Esophagus (tissue), 2 donors: ENCODE results near the gene KRTAP4-16. TPM values are rescaled to one million over a fixed set of nuclear protein-coding genes. Genes with fewer than 3 reads are reported as not detected.
"Not testable (repeated sequence)": the region's sequence is repeated elsewhere in the genome, so short reads cannot be mapped to it uniquely, and the experiment has no call there.

ENCODE experiments used
- H3K27ac ChIP-seq, 2 donors: one replicate each; pipeline ENCODE4 v1.5.1; 2013; ENCODE audit warnings: low read depth in 2 of 2, mild to moderate bottlenecking in 2 of 2, inconsistent platforms in 1 of 2, low read length in 1 of 2, moderate library complexity in 1 of 2
- H3K27me3 ChIP-seq, 2 donors: one replicate each; pipeline ENCODE4 v1.6.1; 2013; ENCODE audit warnings: low read length in 2 of 2, control low read depth in 1 of 2, mild to moderate bottlenecking in 1 of 2; ENCODE audit not compliant: insufficient read depth in 2 of 2, control insufficient read depth in 1 of 2
- H3K36me3 ChIP-seq, 2 donors: one replicate each; pipeline ENCODE4 v1.6.1; 2013; ENCODE audit warnings: low read length in 1 of 2; ENCODE audit not compliant: control insufficient read depth in 2 of 2, insufficient read depth in 2 of 2
- H3K4me1 ChIP-seq, 2 donors: one replicate each; pipeline ENCODE4 v1.6.1; 2013; ENCODE audit warnings: low read length in 1 of 2; ENCODE audit not compliant: control insufficient read depth in 2 of 2, insufficient read depth in 2 of 2
- H3K4me3 ChIP-seq, 2 donors: one replicate each; pipeline ENCODE4 v1.5.1; 2013; ENCODE audit warnings: low read length in 2 of 2, mild to moderate bottlenecking in 2 of 2, low read depth in 1 of 2, moderate library complexity in 1 of 2
- H3K9me3 ChIP-seq, 2 donors: one replicate each; pipeline ENCODE4 v1.6.1; 2013; ENCODE audit warnings: mild to moderate bottlenecking in 2 of 2, low read depth in 1 of 2, low read length in 1 of 2, moderate library complexity in 1 of 2; ENCODE audit not compliant: control insufficient read depth in 2 of 2, insufficient read depth in 1 of 2
- WGBS, 2 donors: extraction: QIAGEN DNeasy Blood & Tissue Kit; methylation state at CpG; one replicate each; pipeline ENCODE4 v1.1.7; 2013; 5-methylcytosine and 5-hydroxymethylcytosine counted together
- polyA plus RNA-seq, 2 donors: library from polyadenylated mRNA; stranded (reverse); fragments of 200-250 nt; gene quantifications; one replicate each; pipeline ENCODE4 v1.2.3, GENCODE V29; 2013
- donor health status: healthy with polysubstance abuse.
- donor health status: Bipolar disorder and iron deficiency.

The KRTAP4-16 gene
- polyA plus RNA-seq = not detected

- Histone ChIP-seq H3K27ac (no peak within 1 kb of the TSS), H3K36me3 (no peaks in the 10 kb centered on the region), H3K9me3 (no peaks in the 10 kb centered on the region), H3K4me3 (no peak within 1 kb of the TSS), H3K4me1 (no peaks in the 10 kb centered on the region), H3K27me3 (no peaks in the 10 kb centered on the region)
- 60 to 74% methylated on average over 8 to 10 of the region's 10 CpGs for WGBS, 2 donors
Measured at GRCh38 chr17:41101586-41102259, at the start of gene KRTAP4-16. TSS of gene KRTAP4-16 (minus strand) at chr17:41102209. CDS start at chr17:41102209, 0 bp downstream.

GRCh38 chr17:41151525-41151924 is 49.5 kb upstream of the KRTAP4-16 start:
- Histone ChIP-seq H3K36me3 (no peaks in the 10 kb centered on the region), H3K27ac (no peak overlapping the region), H3K9me3 (no peaks in the 10 kb centered on the region), H3K27me3 (peaks cover 0 to 3% of the 10 kb centered on the region in 2 donors), H3K4me1 (no peaks in the 10 kb centered on the region), H3K4me3 (no peak overlapping the region)
- 78 to 85% methylated on average over 2 of the region's 2 CpGs for WGBS, 2 donors

- Histone ChIP-seq H3K27me3 (peaks cover 0 to 3% of the 10 kb centered on the region in 2 donors), H3K9me3 (no peaks in the 10 kb centered on the region), H3K27ac (no peak overlapping the region), H3K4me3 (no peak overlapping the region), H3K4me1 (no peaks in the 10 kb centered on the region), H3K36me3 (no peaks in the 10 kb centered on the region)
- WGBS, 2 donors = 82 to 88% methylated on average over 4 of the region's 4 CpGs
Measured at GRCh38 chr17:41150026-41150425, 48.0 kb upstream of the KRTAP4-16 start.

- Histone ChIP-seq H3K27me3 (peaks cover 0 to 3% of the 10 kb centered on the region in 2 donors), H3K4me1 (no peaks in the 10 kb centered on the region), H3K9me3 (no peaks in the 10 kb centered on the region), H3K27ac (no peak within 1 kb of the TSS), H3K36me3 (no peaks in the 10 kb centered on the region), H3K4me3 (no peak within 1 kb of the TSS)
- WGBS, 2 donors = 52 to 64% methylated on average over 2 of the region's 2 CpGs
Measured at GRCh38 chr17:41149652-41149985, 47.6 kb upstream of the KRTAP4-16 start, which contains the start of gene KRTAP4-5. TSS of gene KRTAP4-5 (minus strand) at chr17:41149825. CDS start at chr17:41149767, 58 bp downstream.

- not testable (repeated sequence) for H3K27ac ChIP-seq, H3K4me1 ChIP-seq, H3K36me3 ChIP-seq, H3K9me3 ChIP-seq, H3K27me3 ChIP-seq, H3K4me3 ChIP-seq
- 77 to 87% methylated on average over 10 of the region's 10 CpGs for WGBS, 2 donors
Measured at GRCh38 chr17:41148971-41149651, 47.1 kb upstream of the KRTAP4-16 start.

- 91 to 97% methylated on average over 2 of the region's 2 CpGs for WGBS, 2 donors
- Histone ChIP-seq H3K4me1 (no peaks in the 10 kb centered on the region), H3K27me3 (no peaks in the 10 kb centered on the region), H3K36me3 (no peaks in the 10 kb centered on the region), H3K9me3 (peaks cover 0 to 2% of the 10 kb centered on the region in 2 donors), H3K27ac (no peak overlapping the region), H3K4me3 (no peak overlapping the region)
Measured at GRCh38 chr17:41147531-41148204, 45.7 kb upstream of the KRTAP4-16 start.

- no peak overlapping the region for H3K27ac ChIP-seq
- H3K27me3 ChIP-seq = no peaks in the 10 kb centered on the region
- 91 to 92% methylated on average over 2 of the region's 2 CpGs for WGBS, 2 donors
Measured at GRCh38 chr17:41145261-41145660, 43.3 kb upstream of the KRTAP4-16 start.

GRCh38 chr17:41144846-41145245 is 42.8 kb upstream of the KRTAP4-16 start:
- Histone ChIP-seq H3K4me1 (no peaks in the 10 kb centered on the region), H3K27ac (no peak overlapping the region), H3K36me3 (no peaks in the 10 kb centered on the region), H3K4me3 (no peak overlapping the region), H3K27me3 (no peaks in the 10 kb centered on the region), H3K9me3 (peaks cover 5 to 6% of the 10 kb centered on the region in 2 donors)
- 77 to 86% methylated on average over 1 of the region's 1 CpG for WGBS, 2 donors

More at GRCh38 chr17:41145261-41145660, 43.3 kb upstream of the KRTAP4-16 start:
- peaks cover under 1 to 2% of the 10 kb centered on the region in 2 donors for H3K9me3 ChIP-seq
- H3K36me3 ChIP-seq = no peaks in the 10 kb centered on the region
- H3K4me1 ChIP-seq = no peaks in the 10 kb centered on the region
- no peak overlapping the region for H3K4me3 ChIP-seq

GRCh38 chr17:41141361-41141760 is 39.4 kb upstream of the KRTAP4-16 start:
- H3K4me1 ChIP-seq = no peaks in the 10 kb centered on the region
- no peaks in the 10 kb centered on the region for H3K27me3 ChIP-seq
- peaks cover 6 to 8% of the 10 kb centered on the region in 2 donors for H3K9me3 ChIP-seq
- H3K36me3 ChIP-seq = no peaks in the 10 kb centered on the region
- no peak overlapping the region for H3K27ac ChIP-seq
- H3K4me3 ChIP-seq = no peak overlapping the region
